HPDE6-E6E7 (cell line): ENCODE results near the gene SCG3.
"Not testable (repeated sequence)": the region's sequence is repeated elsewhere in the genome, so short reads cannot be mapped to it uniquely, and the experiment has no call there.

ENCODE experiments used
- DNase-seq: peaks from one replicate; pipeline ENCODE4 v3.0.0; 2011; ENCODE audit warnings: missing footprints; ENCODE audit errors: extremely low spot score

SCG3 gene

GRCh38 chr15:51681303-51681963 is at the start of gene SCG3:
TSS of gene SCG3 (plus strand) at chr15:51681503. CDS start at chr15:51681756, 253 bp downstream.
- DNase-seq = peak; percentile 60

- no peak for DNase-seq
These were observed 46.6 kb upstream of the SCG3 start for GRCh38 chr15:51634591-51635198.

DNA sequence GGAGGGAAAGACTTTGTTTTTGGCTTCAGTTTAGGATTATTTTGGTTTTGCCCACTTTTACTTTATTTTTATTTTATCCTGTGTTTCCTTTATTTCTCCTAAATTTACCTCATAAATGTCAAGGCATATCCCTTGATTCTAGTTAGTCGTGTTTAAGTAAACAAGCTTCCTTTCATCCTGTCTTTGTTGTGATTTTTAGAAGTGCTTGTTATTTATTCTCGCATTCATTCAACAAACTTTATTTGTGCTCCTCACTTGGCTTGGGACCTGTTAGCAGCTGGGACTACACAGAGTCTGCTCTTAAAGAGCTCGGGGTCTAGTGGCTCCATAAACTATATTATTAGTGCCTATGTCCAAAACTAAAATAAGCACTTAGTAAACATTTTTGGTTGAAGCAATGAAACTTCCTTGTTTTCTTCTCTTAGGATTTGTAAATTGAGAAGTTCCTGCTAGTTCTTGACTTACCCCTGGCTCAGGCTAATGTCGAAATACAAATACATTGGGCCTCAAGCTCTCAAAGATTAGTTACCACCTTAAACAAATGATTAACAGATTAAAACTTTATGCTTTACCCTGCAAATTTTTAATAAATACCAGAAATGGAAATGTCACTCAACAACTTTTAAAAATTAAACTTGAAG is 39.7 kb upstream of the SCG3 start:
- no peak for DNase-seq

- DNase-seq = peak; percentile 14
These were observed 38.6 kb upstream of the SCG3 start for GRCh38 chr15:51642696-51643095.

DNA sequence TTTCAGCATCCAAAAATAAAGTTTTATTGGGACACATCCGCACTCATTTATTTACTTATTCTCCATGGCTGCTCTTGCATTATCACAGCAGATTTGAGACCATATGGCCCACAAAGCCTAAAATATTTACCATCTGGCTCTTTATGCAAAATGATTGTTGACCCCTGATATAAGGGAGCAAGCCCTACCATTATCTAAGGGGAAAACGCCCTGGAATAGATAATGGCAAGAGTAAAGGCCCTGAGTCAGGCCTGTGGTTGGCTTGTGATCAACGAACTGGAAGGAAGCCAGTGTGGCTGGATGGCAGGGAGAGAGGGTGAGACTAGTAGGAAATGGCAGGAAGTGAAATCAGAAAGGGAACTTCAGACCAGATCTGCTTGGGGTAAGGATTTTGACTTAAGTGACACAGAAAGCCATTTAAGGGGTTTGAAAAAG is 34.2 kb upstream of the SCG3 start:
- DNase-seq = no peak

- DNase-seq = not testable (repeated sequence)
These were observed 33.2 kb upstream of the SCG3 start for GRCh38 chr15:51648101-51648500.

DNA sequence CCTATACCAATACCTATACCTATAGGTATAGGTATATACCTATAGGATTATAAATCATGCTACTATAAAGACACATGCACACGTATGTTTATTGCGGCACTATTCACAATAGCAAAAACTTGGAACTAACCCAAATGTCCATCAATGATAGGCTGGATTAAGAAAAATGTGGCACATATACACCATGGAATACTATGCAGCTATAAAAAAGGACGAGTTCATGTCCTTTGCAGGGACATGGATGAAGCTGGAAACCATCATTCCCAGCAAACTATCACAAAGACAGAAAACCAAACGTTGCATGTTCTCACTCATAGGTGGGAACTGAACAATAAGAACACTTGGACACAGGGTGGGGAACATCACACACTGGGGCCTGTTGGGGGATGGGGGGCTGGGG is 32.7 kb upstream of the SCG3 start:
- not testable (repeated sequence) for DNase-seq

DNA sequence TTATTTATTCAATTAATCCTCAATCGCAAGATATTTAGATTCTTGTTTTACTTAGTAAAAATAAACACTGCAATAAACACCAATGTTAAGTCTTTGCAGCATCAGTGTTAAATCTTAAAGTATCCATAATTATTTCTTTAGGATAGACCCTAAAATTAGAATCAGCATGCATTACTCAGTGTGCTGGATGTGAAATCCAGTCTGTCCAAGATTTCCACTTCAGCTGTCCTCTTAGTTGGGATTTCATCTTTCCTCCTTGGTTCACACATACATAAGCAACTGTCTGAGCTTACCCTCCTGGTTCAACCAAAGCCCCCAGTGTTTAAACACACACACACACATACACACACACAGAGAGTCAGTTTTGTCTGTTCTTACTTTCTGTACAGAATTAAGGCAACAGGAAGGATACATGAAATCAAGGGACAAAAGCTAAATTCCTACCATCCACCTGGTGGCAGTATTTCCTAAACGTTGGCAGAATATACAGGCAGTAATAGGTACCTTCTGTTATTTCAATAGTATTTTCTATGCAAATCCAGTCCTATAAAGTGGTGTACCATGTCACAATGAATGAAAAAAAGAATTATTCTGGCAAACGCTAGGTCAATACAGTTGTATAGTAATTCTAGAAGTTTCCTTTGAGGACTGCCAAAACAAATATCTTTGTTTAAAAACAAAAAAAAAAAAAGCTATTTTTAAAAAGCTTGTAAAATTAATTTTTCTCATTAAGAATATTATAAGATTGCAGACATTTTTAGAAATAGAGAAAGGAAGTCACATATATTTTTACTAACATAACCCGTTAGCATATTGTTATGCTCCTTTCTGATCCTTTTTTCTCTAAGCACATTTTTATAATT is 31.4 kb upstream of the SCG3 start:
- peak; percentile 60 for DNase-seq

GRCh38 chr15:51652084-51652668 is 29.1 kb upstream of the SCG3 start:
- no peak for DNase-seq

GRCh38 chr15:51655401-51656057 is 25.8 kb upstream of the SCG3 start:
- not testable (repeated sequence) for DNase-seq

DNA sequence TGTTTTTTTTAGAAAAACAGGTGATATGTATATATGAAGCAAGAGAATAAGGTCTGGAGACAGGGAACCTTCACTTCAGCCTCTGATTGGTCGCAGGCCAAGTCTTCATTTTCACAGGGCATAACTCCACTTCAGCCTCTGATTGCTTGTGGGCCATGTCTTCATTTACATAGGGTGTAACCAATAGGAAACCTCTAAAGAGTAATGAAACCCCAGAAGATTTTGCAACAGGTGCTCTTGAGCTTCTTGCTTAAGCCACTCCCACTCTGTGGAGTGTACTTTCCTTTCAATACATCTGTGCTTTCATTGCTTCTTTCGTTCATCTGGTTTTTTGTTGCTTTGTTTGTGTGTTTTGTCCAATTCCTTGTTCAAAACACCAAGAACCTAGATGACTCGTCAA is 22.6 kb upstream of the SCG3 start:
- no peak for DNase-seq

DNA sequence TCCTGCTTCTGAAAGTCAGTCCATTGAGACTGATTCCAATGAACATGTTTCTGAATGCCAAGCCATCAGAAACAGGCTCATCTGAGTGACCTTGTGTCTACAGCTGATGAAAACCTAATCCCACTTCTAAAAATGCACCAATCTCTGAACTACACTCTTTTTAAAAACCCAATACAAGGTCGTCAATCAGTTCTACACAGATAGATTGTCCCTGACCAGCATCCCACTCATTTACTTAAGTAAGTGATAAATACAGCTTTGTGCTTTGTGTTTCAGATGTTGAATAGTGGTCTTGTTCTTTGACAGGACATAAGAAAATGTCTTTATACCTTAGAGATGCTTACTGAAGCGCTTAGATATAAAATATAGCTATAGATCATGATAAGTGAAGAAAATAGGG is 20.2 kb upstream of the SCG3 start:
- DNase-seq = no peak

- no peak for DNase-seq
These were observed 13.8 kb upstream of the SCG3 start for GRCh38 chr15:51667478-51667877.

- DNase-seq = no peak
These were observed 12.9 kb upstream of the SCG3 start for GRCh38 chr15:51668446-51668845.

DNA sequence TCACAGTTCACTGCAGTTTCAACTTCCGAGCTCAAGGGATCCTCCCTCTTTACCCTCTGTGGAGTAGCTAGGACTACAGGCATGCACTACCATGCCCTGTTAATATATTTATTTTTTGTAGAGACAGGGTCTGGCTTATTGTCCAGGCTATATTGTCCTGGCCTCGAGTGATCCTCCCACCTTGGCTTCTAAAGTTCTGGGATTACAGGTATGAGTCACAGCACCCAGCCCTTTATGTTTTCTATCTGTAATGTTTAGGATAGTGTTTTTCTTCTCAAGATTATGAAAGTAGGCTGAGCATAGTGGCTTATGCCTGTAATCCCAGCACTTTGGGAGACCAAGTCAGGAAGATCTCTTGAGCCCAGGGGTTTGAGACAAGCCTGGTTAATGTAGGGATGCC is 11.9 kb upstream of the SCG3 start:
- no peak for DNase-seq

GRCh38 chr15:51672155-51672687 is 9.1 kb upstream of the SCG3 start:
- DNase-seq = no peak

DNA sequence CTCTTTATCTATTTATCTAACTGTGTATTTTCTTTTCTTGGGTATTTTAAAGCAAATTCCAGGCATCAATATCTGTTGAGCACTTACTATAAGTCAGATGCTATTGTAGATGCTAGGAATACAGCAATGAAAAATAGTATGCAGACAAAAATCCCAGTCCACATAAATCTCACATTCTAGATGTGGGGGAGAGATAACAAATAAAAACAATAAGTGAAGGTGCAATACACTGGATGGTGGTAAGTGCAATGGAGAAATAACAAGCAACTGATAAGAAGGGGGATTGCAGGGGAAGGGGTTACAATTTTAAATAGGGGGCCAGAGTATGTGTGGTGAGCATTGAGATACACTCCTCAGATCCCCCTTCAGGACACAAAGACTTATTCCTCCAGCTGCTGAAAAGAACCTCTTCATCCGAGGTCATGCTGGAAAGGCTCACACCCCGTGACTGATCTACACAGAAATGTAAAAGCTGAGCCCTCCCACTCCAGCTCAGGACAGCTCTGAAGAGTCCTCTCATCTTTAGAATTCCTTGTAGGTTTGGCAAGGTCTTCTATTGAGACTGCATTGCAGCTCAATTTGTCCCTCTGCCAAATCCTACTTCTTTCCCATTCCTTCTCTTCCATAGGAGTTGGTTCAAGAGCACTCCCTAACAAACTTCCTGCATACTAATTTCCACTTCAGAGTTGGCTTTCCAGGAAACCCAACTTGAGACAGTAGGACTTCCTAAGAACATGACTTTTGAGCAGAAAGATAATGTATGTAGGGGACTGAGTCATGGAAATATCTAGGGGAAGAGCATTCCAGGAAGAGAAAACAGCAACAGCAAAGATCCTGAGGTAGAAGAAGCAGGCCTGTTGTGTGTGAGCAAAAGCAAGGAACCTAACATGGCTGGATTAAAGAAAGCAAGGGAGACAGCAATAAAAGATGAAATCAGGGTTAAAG is 8.1 kb upstream of the SCG3 start:
- DNase-seq = no peak

- no peak for DNase-seq
These were observed 6.1 kb upstream of the SCG3 start for GRCh38 chr15:51675234-51675633.

DNA sequence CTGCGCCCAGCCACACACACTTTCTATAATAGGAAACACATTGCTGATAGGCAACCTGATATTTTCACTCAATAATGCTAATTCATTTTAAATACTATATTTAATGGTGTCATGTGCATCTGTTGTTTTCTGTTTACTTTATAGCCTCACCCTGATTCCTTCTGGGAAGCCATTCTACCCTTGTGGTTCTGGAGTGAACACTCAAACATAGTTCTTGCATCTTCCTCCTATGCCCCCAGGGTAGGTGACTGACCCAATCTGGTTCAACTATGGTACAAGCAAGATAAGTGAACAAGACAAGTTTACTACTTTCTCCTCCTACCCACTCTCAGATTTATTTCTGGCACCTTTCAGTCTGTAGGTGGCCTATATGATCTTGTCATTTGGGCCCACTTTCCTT is 4.3 kb upstream of the SCG3 start:
- no peak for DNase-seq

DNA sequence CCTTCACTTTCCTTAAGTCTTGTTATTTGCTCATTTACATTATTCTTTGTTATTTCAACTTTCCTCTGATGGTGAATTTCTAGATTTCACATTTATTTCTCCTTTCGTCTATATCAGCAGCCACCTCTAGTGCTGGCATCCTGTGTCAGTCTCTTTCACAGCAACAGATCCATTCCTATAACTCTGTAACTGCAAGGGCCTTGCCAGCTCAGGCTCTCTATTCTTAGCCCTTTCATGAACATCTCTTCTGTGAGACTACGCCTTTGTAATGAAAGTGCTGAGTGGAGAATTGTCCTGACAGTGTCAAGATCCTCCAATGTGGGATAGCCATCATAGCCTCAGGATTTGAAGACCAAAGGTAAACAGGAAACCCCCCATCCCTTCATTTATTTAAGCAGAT is 3.9 kb upstream of the SCG3 start:
- DNase-seq = no peak
